Immature natural killer cell (primary cell): ENCODE data around the gene CFAP74. TPM values are rescaled to one million over a fixed set of nuclear protein-coding genes. Genes with fewer than 3 reads are reported as not detected.
"Not testable (repeated sequence)": the region's sequence is repeated elsewhere in the genome, so short reads cannot be mapped to it uniquely, and the experiment has no call there.

Experiments used
- DNase-seq, 3 donors: peaks; one replicate each; pipeline ENCODE4 v3.0.0; 2022; ENCODE audit warnings: mixed read lengths in 1 of 3
- H3K27ac Mint-ChIP-seq, 6 donors: one replicate each; pipeline ENCODE4 v1.8.0; 2020; ENCODE audit warnings: mixed read lengths in 6 of 6, mild to moderate bottlenecking in 5 of 6, inconsistent platforms in 4 of 6, moderate library complexity in 3 of 6
- H3K27me3 Mint-ChIP-seq, 3 donors: one replicate each; pipeline ENCODE4 v1.8.0; 2020 to 2021; ENCODE audit warnings: low read depth in 3 of 3, mild to moderate bottlenecking in 3 of 3, mixed read lengths in 3 of 3, moderate library complexity in 3 of 3, inconsistent platforms in 1 of 3
- H3K36me3 Mint-ChIP-seq, 3 donors: one replicate each; pipeline ENCODE4 v1.8.0; 2020; ENCODE audit warnings: mixed read lengths in 3 of 3, inconsistent platforms in 2 of 3, mild to moderate bottlenecking in 2 of 3
- H3K4me1 Mint-ChIP-seq, 2 donors: one replicate each; pipeline ENCODE4 v1.8.0; 2020; ENCODE audit warnings: inconsistent platforms in 2 of 2, mild to moderate bottlenecking in 2 of 2, mixed read lengths in 2 of 2, moderate library complexity in 1 of 2
- H3K4me3 Mint-ChIP-seq, 5 donors: one replicate each; pipeline ENCODE4 v1.8.0; 2020; ENCODE audit warnings: mild to moderate bottlenecking in 5 of 5, mixed read lengths in 5 of 5, inconsistent platforms in 3 of 5, moderate library complexity in 3 of 5
- H3K9me3 Mint-ChIP-seq, 6 donors: one replicate each; pipeline ENCODE4 v1.8.0; 2020; ENCODE audit warnings: mild to moderate bottlenecking in 6 of 6, mixed read lengths in 6 of 6, inconsistent platforms in 4 of 6, moderate library complexity in 3 of 6
- polyA plus RNA-seq, 3 donors: library from polyadenylated mRNA; unstranded; fragments of 300-500 nt; fragmentation: Illumina TruSeq; gene quantifications; one replicate each; pipeline ENCODE4 v1.2.3, GENCODE V29; 2021

CFAP74 gene
- polyA plus RNA-seq, 3 donors from 2014 or later: not detected

DNA sequence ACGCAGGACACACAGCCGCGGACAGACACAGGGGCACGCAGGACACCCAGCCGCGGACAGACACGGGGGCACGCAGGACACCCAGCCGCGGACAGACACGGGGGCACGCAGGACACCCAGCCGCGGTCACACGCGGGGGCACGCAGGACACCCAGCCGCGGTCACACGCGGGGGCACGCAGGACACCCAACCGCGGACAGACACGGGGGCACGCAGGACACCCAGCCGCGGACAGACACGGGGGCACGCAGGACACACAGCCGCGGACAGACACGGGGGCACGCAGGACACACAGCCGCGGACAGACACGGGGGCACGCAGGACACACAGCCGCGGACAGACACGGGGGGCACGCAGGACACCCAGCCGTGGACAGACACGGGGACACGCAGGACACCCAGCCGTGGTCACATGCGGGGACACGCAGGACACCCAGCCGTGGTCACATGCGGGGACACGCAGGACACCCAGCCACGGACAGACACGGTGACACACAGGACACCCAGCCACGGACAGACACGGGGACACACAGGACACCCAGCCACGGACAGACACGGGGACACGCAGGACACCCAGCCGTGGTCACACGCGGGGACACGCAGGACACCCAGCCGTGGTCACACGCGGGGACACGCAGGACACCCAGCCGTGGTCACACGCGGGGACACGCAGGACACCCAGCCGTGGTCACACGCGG lies 21.8 kb downstream of the CFAP74 start:
- H3K9me3 Mint-ChIP-seq, H3K36me3 Mint-ChIP-seq, H3K4me3 Mint-ChIP-seq, DNase-seq, H3K27me3 Mint-ChIP-seq, H3K27ac Mint-ChIP-seq, H3K4me1 Mint-ChIP-seq: not testable (repeated sequence)

GRCh38 chr1:1981142-1981500 lies 22.5 kb downstream of the CFAP74 start:
- Mint-ChIP-seq H3K27ac (no peak overlapping the region), H3K9me3 (peaks cover 0 to 2% (median 0%) of the 10 kb centered on the region in 6 donors), H3K4me3 (no peak overlapping the region), H3K27me3 (peaks cover 2 to 7% (median 3%) of the 10 kb centered on the region in 3 donors), H3K36me3 (no peaks in the 10 kb centered on the region), H3K4me1 (no peaks in the 10 kb centered on the region)
- DNase-seq: no peak

DNA sequence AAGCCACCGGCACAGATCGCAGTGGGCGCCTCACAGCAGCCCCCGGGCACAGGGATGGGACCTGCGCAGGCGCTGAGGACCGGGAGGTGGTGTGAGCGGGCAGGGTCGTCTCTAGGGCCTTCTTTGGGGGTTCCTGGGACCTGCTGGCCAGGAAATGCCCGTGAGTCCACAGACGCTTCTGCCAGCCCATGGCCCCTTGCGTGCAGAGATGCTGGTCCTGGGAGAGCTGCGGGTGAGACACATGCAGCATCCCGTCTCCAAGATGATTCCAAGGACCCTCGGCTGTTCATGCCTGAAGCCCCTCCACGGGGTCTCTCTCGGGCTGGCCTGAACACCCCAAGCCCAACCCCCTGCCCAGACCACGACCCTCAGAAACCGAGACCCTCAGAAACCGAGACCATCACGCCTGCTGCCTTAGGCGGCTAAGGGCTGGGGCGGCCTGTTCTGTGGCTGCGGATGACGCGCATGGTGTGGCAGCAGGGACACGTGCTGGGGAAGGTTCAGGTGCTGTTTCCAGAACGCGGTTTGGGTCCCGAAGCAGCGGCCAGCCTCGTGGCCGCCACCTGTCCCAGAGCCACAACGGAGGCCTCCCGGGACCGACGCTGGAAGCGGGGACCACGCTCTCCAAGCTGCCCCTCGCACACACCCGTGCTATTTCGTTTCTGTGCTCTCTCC lies 23.0 kb downstream of the CFAP74 start:
- no peak overlapping the region for H3K27ac Mint-ChIP-seq
- no peaks in the 10 kb centered on the region for H3K36me3 Mint-ChIP-seq
- H3K27me3 Mint-ChIP-seq: peaks cover 2 to 7% (median 3%) of the 10 kb centered on the region in 3 donors
- no peak for DNase-seq
- peaks cover 0 to 2% (median 0%) of the 10 kb centered on the region in 6 donors for H3K9me3 Mint-ChIP-seq
- no peak overlapping the region for H3K4me3 Mint-ChIP-seq
- no peaks in the 10 kb centered on the region for H3K4me1 Mint-ChIP-seq

- H3K27me3 Mint-ChIP-seq: peaks cover 1 to 8% (median 2%) of the 10 kb centered on the region in 3 donors
- H3K9me3 Mint-ChIP-seq: peaks cover 0 to 2% (median 0%) of the 10 kb centered on the region in 6 donors
- no peaks in the 10 kb centered on the region for H3K36me3 Mint-ChIP-seq
- no peak overlapping the region for H3K27ac Mint-ChIP-seq
- H3K4me3 Mint-ChIP-seq: no peak overlapping the region
- no peak for DNase-seq
- no peaks in the 10 kb centered on the region for H3K4me1 Mint-ChIP-seq
Measured at GRCh38 chr1:1979482-1980165, 24.0 kb downstream of the CFAP74 start.

- not testable (repeated sequence) for DNase-seq, H3K36me3 Mint-ChIP-seq, H3K9me3 Mint-ChIP-seq, H3K27me3 Mint-ChIP-seq, H3K4me3 Mint-ChIP-seq, H3K4me1 Mint-ChIP-seq, H3K27ac Mint-ChIP-seq
Measured at GRCh38 chr1:1978690-1979481, 24.7 kb downstream of the CFAP74 start.

GRCh38 chr1:1978108-1978507 lies 25.5 kb downstream of the CFAP74 start:
- Mint-ChIP-seq H3K27me3 (peaks cover 1 to 4% (median 2%) of the 10 kb centered on the region in 3 donors), H3K9me3 (peaks cover 0 to 2% (median 0%) of the 10 kb centered on the region in 6 donors), H3K36me3 (no peaks in the 10 kb centered on the region), H3K4me1 (no peaks in the 10 kb centered on the region), H3K4me3 (no peak overlapping the region), H3K27ac (no peak overlapping the region)
- no peak for DNase-seq

DNA sequence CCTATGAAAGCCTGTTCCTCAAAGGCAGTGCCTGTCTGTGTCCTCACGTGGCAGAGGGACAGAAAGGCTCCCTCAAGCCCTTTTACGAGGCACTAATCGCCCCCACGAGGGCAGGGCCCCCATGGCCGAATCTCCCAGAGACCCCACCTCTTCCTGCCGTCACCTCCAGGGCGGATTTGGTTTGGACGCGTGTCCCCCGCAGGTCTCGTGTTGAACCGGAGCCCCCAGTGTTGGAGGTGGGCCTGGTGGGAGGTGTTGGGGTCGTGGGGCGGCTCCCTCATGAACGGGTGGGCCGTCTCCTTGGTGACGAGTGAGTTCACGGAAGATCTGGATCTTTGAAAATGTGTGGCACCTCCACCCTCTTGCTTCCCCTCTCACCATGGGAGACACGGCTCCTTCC lies 27.6 kb downstream of the CFAP74 start:
- Mint-ChIP-seq H3K4me3 (no peak overlapping the region), H3K4me1 (no peaks in the 10 kb centered on the region), H3K36me3 (no peaks in the 10 kb centered on the region), H3K27ac (no peak overlapping the region), H3K9me3 (peaks cover 0 to 2% (median 0%) of the 10 kb centered on the region in 6 donors), H3K27me3 (peaks cover 1 to 5% (median 4%) of the 10 kb centered on the region in 3 donors)
- no peak for DNase-seq

GRCh38 chr1:1975535-1975934 lies 28.1 kb downstream of the CFAP74 start:
- H3K27ac Mint-ChIP-seq: no peak overlapping the region
- no peaks in the 10 kb centered on the region for H3K4me1 Mint-ChIP-seq
- DNase-seq: no peak
- peaks cover 1 to 6% (median 4%) of the 10 kb centered on the region in 3 donors for H3K27me3 Mint-ChIP-seq
- no peaks in the 10 kb centered on the region for H3K36me3 Mint-ChIP-seq
- peaks cover 0 to 2% (median 0%) of the 10 kb centered on the region in 6 donors for H3K9me3 Mint-ChIP-seq
- H3K4me3 Mint-ChIP-seq: no peak overlapping the region

DNA sequence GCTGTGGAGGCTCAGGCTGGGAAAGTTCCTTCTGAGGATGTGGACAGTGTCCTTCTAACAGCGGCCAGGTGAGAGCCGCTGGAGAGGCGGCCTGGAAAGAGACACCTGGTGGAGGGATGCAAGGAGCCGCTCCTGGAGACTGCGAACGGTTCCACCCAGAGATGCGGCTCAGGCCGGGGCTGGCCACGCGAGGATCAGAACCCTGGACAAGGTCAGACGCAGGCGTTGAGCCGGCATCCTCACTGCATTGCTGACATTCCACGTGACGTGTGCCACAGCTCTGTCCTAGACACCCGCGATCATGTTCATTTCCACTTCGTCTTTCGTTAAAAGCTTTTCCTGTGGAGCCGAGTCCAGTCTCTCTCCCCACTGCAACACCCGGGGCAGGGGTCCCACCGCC lies 28.8 kb downstream of the CFAP74 start:
- H3K27ac Mint-ChIP-seq: no peak overlapping the region
- DNase-seq: no peak
- H3K4me1 Mint-ChIP-seq: no peaks in the 10 kb centered on the region
- no peak overlapping the region for H3K4me3 Mint-ChIP-seq
- H3K9me3 Mint-ChIP-seq: peaks cover 0 to 2% (median 0%) of the 10 kb centered on the region in 6 donors
- H3K36me3 Mint-ChIP-seq: no peaks in the 10 kb centered on the region
- peaks cover 1 to 6% (median 4%) of the 10 kb centered on the region in 3 donors for H3K27me3 Mint-ChIP-seq

DNA sequence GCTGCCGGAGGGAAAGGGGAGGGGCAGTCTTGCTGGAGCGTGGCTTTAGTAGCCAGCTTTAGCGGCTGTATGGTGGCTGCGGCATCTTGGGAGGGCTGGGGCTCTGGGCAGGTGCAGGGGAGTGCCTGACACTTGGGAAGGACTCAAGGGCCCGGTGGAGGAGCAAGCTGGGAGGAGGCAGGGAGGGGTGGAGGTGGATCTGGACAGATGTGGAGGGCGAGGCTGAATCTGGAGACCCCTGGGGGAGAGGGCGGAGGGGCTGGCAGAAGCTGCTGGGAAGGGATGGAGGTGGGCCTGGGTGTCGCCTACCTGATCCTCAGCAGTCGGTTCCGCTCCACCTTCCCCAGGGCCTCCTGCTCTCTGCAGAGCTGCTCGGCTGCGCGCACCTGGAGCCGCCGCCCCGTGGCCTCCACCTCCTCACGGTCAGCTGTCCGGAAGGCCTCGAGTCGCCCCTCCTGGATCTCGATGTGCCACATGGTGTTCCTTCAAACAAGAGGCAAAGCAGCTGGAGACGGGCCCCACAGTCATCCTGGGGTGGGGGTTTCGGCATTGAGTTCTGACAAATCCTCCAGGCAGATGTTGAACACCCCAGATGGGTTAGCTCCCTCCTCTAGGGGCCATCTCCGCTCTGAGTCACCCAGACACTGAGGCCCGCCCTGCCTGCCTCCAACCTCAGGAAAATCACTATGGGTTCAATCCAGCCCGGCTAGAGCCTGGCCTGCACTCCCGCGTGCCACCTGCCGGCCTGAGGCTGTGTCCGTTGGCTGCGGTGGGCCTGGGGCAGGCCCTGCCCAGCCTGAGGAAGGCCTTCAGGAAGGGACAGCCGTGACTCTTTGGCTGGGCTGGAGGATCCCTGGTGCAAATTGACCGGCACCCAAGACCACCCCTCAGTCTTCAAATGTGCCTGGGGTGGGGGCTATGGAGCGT lies 29.6 kb downstream of the CFAP74 start:
- H3K4me1 Mint-ChIP-seq: no peaks in the 10 kb centered on the region
- no peaks in the 10 kb centered on the region for H3K36me3 Mint-ChIP-seq
- H3K27me3 Mint-ChIP-seq: peaks cover 1 to 4% (median 4%) of the 10 kb centered on the region in 3 donors
- peaks cover 0 to 2% (median 0%) of the 10 kb centered on the region in 6 donors for H3K9me3 Mint-ChIP-seq
- no peak for DNase-seq
- H3K27ac Mint-ChIP-seq: no peak overlapping the region
- no peak overlapping the region for H3K4me3 Mint-ChIP-seq

- H3K9me3 Mint-ChIP-seq: no peaks in the 10 kb centered on the region
- H3K27ac Mint-ChIP-seq: no peak overlapping the region
- no peaks in the 10 kb centered on the region for H3K36me3 Mint-ChIP-seq
- H3K4me1 Mint-ChIP-seq: no peaks in the 10 kb centered on the region
- H3K4me3 Mint-ChIP-seq: no peak overlapping the region
- DNase-seq: no peak
- peaks cover 1 to 4% (median 4%) of the 10 kb centered on the region in 3 donors for H3K27me3 Mint-ChIP-seq
Measured at GRCh38 chr1:1972976-1973715, 30.4 kb downstream of the CFAP74 start.

- Mint-ChIP-seq H3K36me3 (peaks cover 0 to 5% (median 0%) of the 10 kb centered on the region in 3 donors), H3K9me3 (no peaks in the 10 kb centered on the region), H3K27me3 (peaks cover 2 to 4% (median 3%) of the 10 kb centered on the region in 3 donors), H3K4me3 (no peak overlapping the region), H3K27ac (no peak overlapping the region), H3K4me1 (no peaks in the 10 kb centered on the region)
- no peak for DNase-seq
Measured at GRCh38 chr1:1971688-1972087, 31.9 kb downstream of the CFAP74 start.
